HS-5 (cell line): ENCODE data around the gene HTRA2.
A peak's percentile ranks its signal among the peaks of the same experiment; 100 is the strongest.
"Not testable (repeated sequence)": the region's sequence is repeated elsewhere in the genome, so short reads cannot be mapped to it uniquely, and the experiment has no call there.

Source experiments
- DNase-seq: peaks from one replicate; pipeline ENCODE4 v3.0.0-alpha.2; 2012; ENCODE audit warnings: low read depth

The HTRA2 gene

DNA sequence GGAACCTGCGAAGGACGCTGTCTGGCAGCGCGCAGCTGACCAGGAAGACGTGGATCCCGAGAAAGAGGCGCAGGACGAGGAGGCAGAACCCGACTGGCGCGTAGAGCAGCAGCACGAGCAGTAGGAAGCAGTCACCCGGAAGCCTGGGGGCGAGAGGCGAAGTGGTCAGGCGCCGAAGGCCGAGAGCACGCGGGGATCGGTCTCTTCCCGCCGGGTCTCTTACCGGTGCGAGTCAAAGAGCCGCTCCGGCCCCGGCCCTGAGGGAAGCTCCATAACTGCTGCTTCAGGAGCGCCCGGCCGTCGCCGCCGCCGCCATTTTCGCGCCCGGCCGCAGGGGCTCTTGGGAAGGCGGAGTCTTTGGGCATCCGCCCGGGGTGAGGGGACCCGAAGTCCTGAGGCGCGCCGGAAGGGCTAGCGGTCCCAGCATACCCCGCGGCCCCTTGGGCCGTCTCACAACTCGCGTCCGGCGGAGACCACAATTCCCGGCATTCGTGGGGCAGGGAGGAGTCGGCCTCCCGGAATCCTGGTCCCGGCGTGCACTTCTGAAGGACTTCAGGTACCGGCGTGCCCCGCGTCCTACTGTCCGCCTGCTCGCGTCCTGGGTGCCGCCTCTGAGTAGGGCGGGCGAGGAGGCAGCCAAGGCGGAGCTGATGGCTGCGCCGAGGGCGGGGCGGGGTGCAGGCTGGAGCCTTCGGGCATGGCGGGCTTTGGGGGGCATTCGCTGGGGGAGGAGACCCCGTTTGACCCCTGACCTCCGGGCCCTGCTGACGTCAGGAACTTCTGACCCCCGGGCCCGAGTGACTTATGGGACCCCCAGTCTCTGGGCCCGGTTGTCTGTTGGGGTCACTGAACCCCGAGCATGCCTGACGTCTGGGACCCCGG lies at the start of gene HTRA2, which contains the start of gene AUP1:
TSS of gene HTRA2 (plus strand) at position 577 of the 882 bp plus-strand sequence. CDS start at position 651, 74 bp downstream.
TSS of gene AUP1 (minus strand) at position 350 of the 882 bp plus-strand sequence. CDS start at position 273, 77 bp downstream.
- peak; percentile 93 for DNase-seq

DNA sequence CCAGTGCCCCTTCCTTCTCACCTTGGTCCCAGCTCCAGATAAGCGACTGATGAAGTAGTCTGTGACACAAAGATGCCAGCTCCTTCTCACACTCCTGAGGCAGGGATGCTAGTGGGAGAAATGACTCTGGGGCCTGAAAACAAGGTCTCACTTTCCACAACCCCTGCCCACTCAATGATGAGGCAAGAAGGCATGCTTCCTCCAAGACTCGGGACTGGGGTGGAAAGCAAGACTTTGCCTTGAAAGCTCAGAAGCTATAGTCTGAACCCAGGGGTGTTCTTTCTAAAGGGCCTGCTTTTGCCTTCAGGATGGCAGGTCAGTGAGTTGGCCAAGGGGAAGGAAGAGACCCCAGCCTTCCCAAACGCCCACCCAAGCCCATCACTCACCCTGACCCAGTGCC lies 48.3 kb upstream of the HTRA2 start:
- DNase-seq = no peak

- no peak for DNase-seq
Measured at GRCh38 chr2:74481961-74482800, 47.6 kb upstream of the HTRA2 start.

DNA sequence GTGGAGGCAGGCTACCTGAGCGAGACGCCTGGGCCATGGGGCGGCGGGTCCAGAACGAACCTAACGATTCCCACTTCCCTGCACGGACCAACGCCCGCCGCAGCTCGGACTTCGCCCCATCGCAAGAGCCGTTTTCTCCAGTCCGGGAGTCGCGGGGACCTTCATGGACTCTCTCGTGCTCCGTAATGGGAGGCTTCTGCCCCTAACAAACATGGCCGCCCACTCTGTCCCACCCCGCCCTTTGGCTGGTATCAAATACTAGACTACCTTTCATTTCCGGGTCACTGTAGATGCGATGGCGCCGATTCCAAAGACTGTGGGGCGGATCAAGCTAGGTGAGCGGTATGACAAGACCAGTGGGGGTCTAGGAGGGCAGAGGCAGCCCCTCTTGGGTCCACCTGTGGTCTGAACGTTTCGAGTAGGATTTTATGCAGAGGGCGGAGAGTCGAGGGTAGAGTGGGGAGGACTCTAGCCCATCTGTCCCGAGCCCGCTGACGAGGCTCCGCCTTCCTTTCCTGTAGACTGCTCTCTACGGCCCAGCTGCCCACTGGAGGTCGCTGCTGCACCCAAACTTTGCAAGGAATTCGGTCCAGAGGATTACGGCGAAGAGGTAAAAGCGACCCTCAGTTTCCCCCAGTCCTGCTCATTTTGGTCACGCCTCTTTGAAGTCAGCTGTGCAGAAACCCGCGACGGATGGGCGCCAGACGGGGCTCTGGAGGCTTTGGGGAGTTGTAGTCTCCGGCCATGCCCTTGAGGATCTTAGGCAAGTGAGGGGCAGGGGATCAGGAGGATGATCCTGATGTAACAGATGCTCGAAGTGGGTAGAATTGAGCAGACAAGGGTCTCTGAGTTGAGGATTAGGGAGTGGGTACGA lies 46.7 kb upstream of the HTRA2 start, which contains the start of the genes CCDC142 and TTC31:
TSS of gene CCDC142 (minus strand) at position 198 of the 874 bp plus-strand sequence. CDS start at position 37, 161 bp downstream.
TSS of gene TTC31 (plus strand) at position 281 of the 874 bp plus-strand sequence. CDS start at position 296, 15 bp downstream.
- peak; percentile 88 for DNase-seq

- DNase-seq = not testable (repeated sequence)
Measured at GRCh38 chr2:74483675-74484164, 46.0 kb upstream of the HTRA2 start.

GRCh38 chr2:74486141-74486540 lies 43.6 kb upstream of the HTRA2 start:
- no peak for DNase-seq

DNA sequence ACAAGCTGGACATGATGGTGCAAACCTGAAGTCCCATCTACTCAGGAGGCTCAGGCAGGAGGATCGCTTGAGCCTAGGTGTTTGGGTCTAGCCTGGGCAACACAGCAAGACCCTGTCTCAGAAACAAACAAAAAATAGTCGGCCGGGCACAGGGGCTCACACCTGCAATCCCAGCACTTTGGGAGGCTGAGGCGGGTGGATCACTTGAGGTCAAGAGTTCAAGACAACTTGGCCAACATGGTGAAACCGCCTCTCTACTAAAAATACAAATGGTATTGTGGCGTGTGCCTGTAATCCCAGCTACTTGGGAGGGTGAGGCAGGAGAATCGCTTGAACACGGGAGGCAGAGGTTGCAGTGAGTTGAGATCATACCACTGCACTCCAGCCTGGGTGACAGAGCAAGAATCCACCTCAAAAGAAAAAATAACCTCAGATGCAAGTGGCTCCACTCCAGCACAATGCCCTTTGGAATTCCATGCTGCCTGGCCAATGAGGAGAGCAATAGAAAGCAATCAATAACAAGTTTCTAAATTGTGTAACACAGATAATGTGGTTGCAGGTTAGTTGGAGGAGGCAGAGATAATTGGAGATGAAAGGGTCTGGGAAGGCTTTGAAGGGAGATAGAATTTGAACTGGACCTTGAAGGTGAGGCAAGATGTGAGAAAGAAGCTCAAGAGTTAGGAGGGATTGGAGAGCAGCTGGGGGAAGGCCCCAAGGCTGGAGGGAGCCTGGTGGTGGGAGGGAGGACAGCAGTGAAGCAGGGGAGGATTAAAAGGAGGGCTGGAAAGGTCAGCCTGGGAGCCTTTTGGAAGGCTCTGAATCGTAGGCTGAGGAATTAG lies 40.9 kb upstream of the HTRA2 start:
- no peak for DNase-seq

DNA sequence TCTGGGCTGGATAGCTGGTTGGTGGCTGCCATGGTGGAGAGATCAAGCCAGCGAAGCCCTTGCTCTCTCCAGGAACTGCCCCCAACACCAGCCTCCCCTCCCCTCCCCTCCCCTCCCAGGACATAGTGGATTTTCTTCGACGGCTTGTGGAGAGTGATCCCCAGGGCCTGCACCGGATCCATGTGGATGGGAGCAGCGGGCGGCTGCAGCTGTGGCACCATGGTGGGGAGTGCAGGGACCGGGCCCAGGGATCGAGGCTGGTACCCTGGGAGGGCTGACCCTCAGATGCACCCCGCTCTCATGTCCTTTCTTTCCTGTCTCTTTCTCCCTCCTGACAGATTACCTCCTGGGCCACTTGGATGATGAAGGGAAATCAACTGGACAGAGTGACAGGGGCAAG lies 39.8 kb upstream of the HTRA2 start:
- no peak for DNase-seq

DNA sequence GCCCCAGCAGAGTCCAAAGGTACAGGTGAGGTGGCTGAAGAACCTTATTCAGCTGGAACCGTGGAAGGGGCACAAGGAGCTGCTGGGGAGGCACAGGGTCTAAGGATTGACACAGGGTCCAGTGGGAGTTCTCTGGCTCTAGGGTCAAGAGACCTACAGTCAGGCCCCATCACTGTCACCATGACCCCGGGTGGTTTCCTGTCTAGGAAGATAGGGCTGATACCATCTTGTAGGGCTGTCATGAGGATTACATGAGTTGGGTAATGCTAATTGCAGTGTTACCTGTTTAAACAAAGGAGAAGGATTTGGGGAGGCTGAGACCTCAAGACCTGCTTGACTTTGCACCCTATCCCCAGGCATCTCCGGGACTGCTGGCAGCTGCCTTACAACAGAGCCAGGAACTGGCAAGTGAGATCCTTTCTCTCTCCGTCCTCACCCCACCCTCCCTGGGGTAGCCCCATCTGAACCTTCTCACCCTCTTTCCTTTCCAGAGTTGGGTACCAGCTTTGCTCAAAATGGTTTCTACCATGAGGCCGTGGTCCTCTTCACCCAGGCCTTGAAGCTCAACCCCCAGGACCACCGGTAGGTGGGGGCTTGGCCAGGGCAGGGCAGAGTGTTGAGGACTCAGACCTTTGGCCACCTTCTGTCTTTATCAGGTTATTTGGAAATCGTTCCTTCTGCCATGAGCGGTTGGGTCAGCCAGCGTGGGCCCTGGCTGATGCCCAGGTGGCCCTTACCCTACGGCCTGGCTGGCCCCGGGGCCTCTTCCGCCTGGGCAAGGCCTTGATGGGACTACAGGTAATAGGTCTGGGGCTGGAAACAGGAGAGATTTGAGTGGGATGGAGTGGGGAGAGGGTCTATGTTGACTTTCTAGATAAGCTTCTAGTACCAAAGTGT lies 37.8 kb upstream of the HTRA2 start:
- no peak for DNase-seq

GRCh38 chr2:74493546-74493945 lies 36.2 kb upstream of the HTRA2 start:
- no peak for DNase-seq

GRCh38 chr2:74495440-74495839 lies 34.3 kb upstream of the HTRA2 start:
- DNase-seq = no peak

- DNase-seq = no peak
Measured at GRCh38 chr2:74496997-74497776, 32.5 kb upstream of the HTRA2 start.

DNA sequence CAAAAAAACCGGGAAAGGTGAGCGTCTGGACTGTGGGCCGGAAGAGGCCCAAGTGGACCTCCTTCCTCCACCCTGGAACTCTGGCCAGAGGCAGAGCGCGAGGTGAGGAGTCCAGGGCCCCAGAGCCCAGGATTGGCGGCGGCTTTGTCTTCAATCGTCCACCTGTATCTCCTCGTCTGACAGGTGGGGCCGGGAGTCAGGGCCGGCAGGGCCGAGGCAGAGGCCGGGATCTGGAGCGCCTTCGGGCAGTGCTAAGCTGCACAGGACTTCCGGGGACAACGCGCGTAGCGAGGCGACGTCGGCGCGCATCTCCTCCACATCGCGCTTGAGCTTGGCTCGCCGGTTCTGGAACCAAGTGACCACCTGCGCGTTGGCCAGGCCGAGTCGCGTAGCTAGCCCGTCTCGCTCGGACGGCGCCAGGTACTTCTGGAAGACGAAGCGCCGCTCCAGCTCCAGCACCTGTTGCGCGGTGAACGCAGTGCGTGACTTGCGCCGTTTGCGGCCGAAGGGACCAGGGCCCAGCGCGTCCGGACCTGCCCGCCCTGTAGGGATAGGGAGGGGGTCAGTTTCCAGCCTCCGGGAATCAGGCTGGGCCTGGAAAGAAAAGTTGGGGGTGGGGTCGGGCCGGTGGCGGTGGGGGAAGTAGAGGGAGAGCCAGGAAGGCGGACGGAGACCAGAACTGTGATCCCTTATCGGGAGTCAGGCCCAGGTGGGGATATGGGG lies 31.8 kb upstream of the HTRA2 start:
- no peak for DNase-seq

DNA sequence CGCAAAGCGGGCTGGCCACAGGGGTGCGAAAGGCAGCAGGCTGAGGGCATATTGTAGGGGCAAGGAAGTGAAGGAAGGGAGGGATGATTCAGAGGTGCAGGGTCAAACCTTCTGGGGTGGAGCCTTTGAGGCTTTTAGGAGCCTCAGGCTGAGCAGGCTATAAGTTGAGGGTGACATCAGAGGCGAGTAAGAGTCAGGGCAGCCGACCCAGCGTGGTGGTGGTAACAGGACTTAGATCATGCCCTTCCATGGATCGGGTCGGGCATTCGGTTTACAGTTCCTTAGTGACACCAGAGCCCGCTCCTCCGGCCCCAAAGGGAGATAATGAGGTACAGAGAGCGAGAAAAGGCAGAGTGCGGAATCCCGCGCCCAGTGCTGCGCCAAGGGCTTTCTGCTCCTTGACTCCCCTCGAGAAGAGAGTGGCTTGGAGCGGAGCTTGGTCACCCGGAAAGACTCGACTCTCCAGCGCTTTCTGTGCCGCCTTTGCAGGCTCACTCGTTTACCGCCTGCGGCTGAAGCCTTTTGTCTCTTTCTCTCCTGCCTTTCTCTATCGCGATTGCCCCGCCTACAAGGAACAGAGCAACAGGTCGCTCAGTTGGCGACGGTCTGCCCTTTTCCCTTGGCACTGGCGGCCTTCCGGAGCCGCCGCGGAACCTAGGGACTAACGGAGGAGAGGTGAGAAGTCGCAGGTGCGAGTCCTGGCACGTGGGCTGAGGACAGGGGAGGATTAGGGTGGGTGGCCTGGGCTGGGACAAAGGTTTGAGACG lies 31.1 kb upstream of the HTRA2 start:
- DNase-seq = peak; percentile 39

DNA sequence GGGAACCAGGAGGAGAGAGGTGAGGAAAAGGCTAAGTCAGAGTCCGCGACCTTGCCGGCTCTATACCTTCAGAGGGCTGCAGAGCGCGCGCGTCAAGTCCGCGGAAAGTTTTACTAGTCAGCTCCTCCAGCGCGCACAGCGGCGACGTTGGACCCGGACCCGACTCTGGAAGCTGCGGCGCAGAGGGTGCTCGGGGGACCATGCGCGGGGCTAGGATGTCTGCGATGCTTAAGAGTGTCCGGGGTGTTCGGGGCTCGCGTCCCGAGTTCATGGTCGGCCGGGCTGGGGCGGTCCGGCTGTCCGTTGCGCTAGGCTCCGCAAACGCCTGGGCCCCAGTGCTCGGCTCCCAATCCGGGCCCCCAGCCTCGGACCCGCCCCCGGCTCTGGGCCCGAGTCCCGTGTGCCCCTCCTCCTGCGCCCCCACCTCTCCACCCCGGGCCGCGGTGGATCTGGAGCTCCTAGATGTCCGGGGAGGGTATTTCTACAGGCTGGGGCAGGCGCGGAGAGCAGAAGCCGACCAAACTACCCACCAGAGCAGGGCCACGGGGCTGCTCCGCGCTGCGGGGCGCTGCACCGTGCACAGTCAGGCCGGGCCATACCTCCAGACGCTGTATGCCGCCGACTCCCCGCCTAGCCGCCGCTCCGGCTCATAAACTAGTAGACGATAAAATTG lies 30.3 kb upstream of the HTRA2 start, which contains the start of gene LBX2:
TSS of gene LBX2 (minus strand) at position 337 of the 673 bp plus-strand sequence. CDS start at position 271, 66 bp downstream.
- DNase-seq = no peak

DNA sequence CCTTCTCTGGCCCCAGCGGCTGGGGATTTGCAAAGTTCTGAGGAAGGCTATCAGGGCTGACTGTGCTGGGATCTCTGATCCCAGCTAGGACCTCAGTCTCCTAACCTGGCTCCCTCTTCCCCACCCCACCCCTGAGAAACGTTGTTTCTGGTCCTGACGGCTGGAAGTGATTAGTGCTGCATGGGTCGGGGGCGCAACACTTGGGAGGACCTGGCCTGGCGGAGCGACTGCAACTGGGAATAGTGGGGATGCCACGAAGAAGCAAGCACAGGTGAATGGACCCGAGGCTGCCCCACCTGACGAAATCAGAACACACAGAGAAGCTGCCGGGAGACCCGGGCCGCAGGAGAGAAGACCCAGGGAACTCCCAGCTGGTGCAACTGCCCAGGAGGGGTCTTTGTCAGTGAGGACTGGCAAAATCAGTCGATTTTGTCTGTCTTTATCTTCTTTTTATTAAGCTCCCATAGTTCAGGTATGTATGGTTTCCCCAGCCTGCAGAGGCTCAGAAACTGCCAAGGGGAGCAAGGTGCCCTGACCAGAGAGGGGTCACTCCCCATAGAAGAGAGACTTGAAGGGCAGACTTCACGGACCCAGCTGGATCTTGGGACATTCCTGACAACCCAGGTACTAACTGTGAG lies 29.7 kb upstream of the HTRA2 start:
- DNase-seq = no peak
